Spleen (tissue), 7 donors: ENCODE results near the gene GATA2.

Experiments
- CTCF ChIP-seq, 11 experiments: fragments of 200-600 bp in 7 of 11; fragments of 450-650 bp in 4 of 11; sonication (generic) in 4 of 11; IDR thresholded peaks in 8 of 11; conservative IDR thresholded peaks in 3 of 11; 1 replicate in 7 of 11; 2 replicates in 4 of 11; pipeline versions ENCODE4 v1.4.0 to v1.8.0; 2016 to 2021; ENCODE audit warnings: antibody characterized with exemption in 11 of 11, inconsistent platforms in 4 of 11, mild to moderate bottlenecking in 1 of 11
- POLR2AphosphoS5 ChIP-seq, 3 donors: sonication (generic); formaldehyde crosslinking; IDR thresholded peaks; one replicate each; pipeline ENCODE4 v1.5.1; 2017; ENCODE audit warnings: antibody characterized with exemption in 3 of 3
- donor health status: DM: no; HTN: no; CAD: no; lungs with moderate emphysema.
- donor health status: DM: no; HTN: no; CAD: no.
- donor health status: DM: no; HTN: no; CAD: no.

DNA sequence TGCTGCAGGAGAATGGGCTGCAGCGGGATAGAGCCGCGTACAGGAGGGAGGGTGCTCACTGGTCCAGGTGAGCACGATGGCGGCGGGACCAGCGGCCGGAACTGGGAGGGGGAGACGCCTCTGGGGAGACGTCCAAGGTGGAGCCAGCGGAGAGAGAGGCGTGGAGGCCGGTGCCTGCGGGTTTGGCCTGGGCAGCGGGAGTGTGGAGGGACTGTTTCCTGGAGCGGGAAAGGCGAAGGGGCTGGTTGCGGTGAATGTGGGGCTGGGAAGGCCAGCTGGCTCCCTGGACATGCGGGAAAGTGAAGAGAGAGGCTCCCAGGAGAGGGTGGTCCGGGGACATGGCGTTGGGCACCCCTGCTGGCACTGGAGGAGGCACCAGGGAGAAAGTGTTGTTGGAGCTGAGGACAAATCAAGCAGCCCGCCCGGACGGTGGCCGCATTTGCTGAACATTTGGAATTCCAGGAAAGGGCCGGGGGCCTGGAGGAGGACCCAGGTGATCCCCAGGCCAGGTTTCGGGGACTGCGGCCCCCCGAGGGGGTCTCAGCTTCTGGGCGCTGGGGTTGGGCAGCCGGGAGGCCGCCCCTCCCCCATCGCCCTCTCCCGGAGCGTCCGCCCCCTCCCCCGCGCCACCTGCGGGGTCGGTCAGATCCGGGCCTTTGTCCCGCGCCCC, 60.6 kb downstream of the GATA2 start:
- no peak for TF ChIP-seq POLR2AphosphoS5 (IDR thresholded peaks at IDR 0.05)
- TF ChIP-seq CTCF (IDR thresholded peaks at IDR 0.05 in 8 of 11, conservative IDR thresholded peaks at IDR 0.05 in 3 of 11), result no peak
